SKM-1 treated with dmso at 0.1 percent for 144 hours (cell line): Measurements from ENCODE around the gene MAOA.
"Not testable (repeated sequence)": the region's sequence is repeated elsewhere in the genome, so short reads cannot be mapped to it uniquely, and the experiment has no call there.

Source experiments
- DNase-seq: peaks from one replicate; lab custom pipeline; 2025; ENCODE audit not compliant: unreplicated experiment; lab: John Stamatoyannopoulos, UW

MAOA gene

GRCh38 chrX:43716144-43716543, 60.0 kb downstream of the MAOA start:
- DNase-seq, result no peak

- no peak for DNase-seq
Observed at GRCh38 chrX:43716696-43717095, 60.6 kb downstream of the MAOA start.

GRCh38 chrX:43717161-43717560, 61.1 kb downstream of the MAOA start:
- no peak for DNase-seq

- no peak for DNase-seq
Observed at GRCh38 chrX:43718081-43718480, 62.0 kb downstream of the MAOA start.

GRCh38 chrX:43718546-43718945, 62.4 kb downstream of the MAOA start:
- DNase-seq, result no peak

- no peak for DNase-seq
Observed at GRCh38 chrX:43718956-43719355, 62.9 kb downstream of the MAOA start.

- no peak for DNase-seq
Observed at GRCh38 chrX:43720082-43720481, 64.0 kb downstream of the MAOA start.

GRCh38 chrX:43720961-43721360, 64.9 kb downstream of the MAOA start:
- DNase-seq, result no peak

- not testable (repeated sequence) for DNase-seq
Observed at GRCh38 chrX:43725227-43725626, 69.1 kb downstream of the MAOA start.

GRCh38 chrX:43727254-43727653, 71.2 kb downstream of the MAOA start:
- DNase-seq, result not testable (repeated sequence)

- no peak for DNase-seq
Observed at GRCh38 chrX:43728002-43728401, 71.9 kb downstream of the MAOA start.

GRCh38 chrX:43728966-43729365, 72.9 kb downstream of the MAOA start:
- DNase-seq, result no peak

- DNase-seq, result no peak
Observed at GRCh38 chrX:43731086-43731485, 75.0 kb downstream of the MAOA start.

GRCh38 chrX:43733699-43734098, 77.6 kb downstream of the MAOA start:
- no peak for DNase-seq

GRCh38 chrX:43734444-43734843, 78.3 kb downstream of the MAOA start:
- no peak for DNase-seq

GRCh38 chrX:43735534-43735933, 79.4 kb downstream of the MAOA start:
- no peak for DNase-seq

- no peak for DNase-seq
Observed at GRCh38 chrX:43735957-43736356, 79.9 kb downstream of the MAOA start.

GRCh38 chrX:43741843-43742573, 85.9 kb downstream of the MAOA start:
- no peak for DNase-seq

- DNase-seq, result no peak
Observed at GRCh38 chrX:43743100-43743822, 87.2 kb downstream of the MAOA start.

GRCh38 chrX:43744284-43744683, 88.2 kb downstream of the MAOA start:
- DNase-seq, result no peak

- DNase-seq, result no peak
Observed at GRCh38 chrX:43745938-43746721, 90.0 kb downstream of the MAOA start.

GRCh38 chrX:43747476-43747875, 91.4 kb downstream of the MAOA start:
- DNase-seq, result no peak
